GM12874 (cell line): ENCODE data around the gene FGF18.
A peak's percentile ranks its signal among the peaks of the same experiment; 100 is the strongest.

ENCODE experiments used
- TF ChIP-seq, protein P1 (sequence below): IDR thresholded peaks from 2 replicates; pipeline ENCODE4 v1.5.1; 2011; ENCODE audit warnings: low read depth, mild to moderate bottlenecking, control low read depth, low read length, moderate library complexity; ENCODE audit not compliant: insufficient read depth

Gene FGF18

DNA sequence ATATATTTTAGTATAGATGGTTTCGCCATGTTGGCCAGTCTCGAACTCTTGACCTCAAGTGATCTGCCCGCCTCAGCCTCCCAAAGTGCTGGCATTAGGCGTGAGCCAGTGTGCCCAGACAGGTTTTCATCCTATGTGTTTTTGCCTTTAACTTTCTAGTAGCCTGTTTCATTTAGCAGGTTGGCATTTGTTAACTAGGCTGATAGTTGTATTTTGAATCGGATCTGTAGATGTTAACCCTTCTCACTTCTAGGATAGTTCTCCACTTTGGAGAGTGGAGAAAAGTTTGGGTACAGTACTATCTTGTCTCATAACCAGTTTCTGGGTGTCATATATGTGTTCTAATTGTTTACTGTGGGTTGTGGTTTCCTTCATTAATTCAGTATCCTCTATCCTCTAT lies 7.3 kb upstream of the FGF18 start:
- TF ChIP-seq, protein P1, sequence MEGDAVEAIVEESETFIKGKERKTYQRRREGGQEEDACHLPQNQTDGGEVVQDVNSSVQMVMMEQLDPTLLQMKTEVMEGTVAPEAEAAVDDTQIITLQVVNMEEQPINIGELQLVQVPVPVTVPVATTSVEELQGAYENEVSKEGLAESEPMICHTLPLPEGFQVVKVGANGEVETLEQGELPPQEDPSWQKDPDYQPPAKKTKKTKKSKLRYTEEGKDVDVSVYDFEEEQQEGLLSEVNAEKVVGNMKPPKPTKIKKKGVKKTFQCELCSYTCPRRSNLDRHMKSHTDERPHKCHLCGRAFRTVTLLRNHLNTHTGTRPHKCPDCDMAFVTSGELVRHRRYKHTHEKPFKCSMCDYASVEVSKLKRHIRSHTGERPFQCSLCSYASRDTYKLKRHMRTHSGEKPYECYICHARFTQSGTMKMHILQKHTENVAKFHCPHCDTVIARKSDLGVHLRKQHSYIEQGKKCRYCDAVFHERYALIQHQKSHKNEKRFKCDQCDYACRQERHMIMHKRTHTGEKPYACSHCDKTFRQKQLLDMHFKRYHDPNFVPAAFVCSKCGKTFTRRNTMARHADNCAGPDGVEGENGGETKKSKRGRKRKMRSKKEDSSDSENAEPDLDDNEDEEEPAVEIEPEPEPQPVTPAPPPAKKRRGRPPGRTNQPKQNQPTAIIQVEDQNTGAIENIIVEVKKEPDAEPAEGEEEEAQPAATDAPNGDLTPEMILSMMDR = no peak

- TF ChIP-seq, protein P1 = no peak
These were observed 6.1 kb upstream of the FGF18 start for GRCh38 chr5:171413153-171413910.

DNA sequence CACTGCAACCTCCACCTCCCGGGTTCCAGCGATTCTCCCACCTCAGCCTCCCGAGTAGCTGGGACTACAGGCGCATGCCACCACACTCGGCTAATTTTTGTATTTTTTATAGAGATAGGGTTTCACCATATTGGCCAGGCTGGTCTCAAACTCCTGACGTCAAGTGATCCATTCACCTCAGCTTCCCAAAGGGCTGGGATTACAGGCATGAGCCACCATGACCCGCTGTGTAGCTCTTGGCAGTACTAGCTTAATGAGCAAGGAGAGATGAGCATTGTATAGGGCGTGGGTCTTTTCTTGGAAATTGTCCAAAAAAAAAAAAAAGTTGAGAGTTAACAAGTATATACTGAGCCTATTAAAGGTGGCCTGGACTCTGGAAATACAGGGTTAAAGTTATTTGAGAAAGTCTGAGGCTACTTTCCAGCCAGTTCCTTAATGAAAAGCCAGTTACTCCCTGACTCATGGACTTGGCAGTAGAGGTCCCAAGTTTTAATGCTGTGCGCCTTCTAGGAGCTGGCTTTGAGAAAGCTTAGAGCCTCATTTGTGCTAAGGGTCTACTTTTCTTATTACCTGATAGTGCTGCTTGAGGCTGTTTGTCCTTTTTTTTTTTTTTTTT lies 4.2 kb upstream of the FGF18 start:
- TF ChIP-seq, protein P1 = no peak

GRCh38 chr5:171416160-171417049 lies 3.0 kb upstream of the FGF18 start:
- TF ChIP-seq, protein P1 = no peak

- TF ChIP-seq, protein P1 = peak; percentile 90
These were observed 998 bp upstream of the FGF18 start for GRCh38 chr5:171418316-171418981.

DNA sequence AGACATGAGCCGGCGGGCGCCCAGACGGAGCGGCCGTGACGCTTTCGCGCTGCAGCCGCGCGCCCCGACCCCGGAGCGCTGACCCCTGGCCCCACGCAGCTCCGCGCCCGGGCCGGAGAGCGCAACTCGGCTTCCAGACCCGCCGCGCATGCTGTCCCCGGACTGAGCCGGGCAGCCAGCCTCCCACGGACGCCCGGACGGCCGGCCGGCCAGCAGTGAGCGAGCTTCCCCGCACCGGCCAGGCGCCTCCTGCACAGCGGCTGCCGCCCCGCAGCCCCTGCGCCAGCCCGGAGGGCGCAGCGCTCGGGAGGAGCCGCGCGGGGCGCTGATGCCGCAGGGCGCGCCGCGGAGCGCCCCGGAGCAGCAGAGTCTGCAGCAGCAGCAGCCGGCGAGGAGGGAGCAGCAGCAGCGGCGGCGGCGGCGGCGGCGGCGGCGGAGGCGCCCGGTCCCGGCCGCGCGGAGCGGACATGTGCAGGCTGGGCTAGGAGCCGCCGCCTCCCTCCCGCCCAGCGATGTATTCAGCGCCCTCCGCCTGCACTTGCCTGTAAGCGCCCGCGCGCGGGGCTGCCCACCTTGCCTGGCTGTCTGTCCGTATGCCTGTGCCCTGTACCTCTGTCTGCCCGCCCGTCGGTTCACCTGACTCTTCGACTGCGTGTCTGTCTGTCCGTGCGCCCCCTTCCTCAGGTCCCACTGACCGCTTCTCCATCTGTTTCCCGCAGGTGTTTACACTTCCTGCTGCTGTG lies 412 bp downstream of the FGF18 start:
- TF ChIP-seq, protein P1 = no peak
